Measurements from ENCODE around the gene SPART. TPM values are rescaled to one million over a fixed set of nuclear protein-coding genes. Genes with fewer than 3 reads are reported as not detected.

SPART gene
- total RNA-seq, 4 donors from 2014 or later = 95.1 to 157 (median 122) TPM

DNA sequence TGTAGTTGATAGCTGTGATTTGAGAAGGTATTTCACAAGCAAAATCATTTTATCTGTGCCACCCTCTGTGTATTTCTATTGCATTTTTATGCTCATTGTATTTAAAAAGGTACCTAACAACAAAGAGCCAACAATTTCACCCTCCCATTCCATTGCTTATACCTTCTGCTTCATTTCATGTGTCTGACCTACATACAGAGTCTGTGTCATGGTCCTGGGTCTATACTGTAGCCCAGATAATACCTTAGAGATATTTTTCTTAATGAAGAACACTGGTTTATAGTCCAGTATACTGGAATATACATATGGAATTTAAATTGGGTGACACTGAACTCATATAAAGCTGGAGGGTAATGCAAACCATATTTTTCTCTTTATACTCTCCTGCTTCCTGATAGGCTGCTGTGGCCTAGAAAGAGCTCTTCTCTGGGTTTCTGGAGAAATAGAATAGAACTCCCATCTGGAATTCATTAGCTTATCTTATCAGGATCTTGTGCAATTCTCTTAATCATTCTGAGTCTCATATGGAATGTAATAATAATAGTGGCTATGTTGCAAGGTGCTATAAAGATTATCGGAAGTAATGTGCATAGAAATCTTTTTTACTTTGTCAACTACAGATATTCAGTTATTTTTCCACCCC, 31.8 kb upstream of the SPART start:
- no peak for DNase-seq (ENCODE audit: extremely low spot score)
- Histone ChIP-seq H3K4me3 (no peak overlapping the region), H3K36me3 (no peaks in the 10 kb centered on the region), H3K4me1 (no peaks in the 10 kb centered on the region), H3K27ac (replicated peaks in 1 of 4) (no peak overlapping the region), H3K9me3 (no peaks in the 10 kb centered on the region), H3K27me3 (peaks cover 0 to under 1% (median 0%) of the 10 kb centered on the region in 4 donors)
- 74% methylated on average over 1 of the region's 1 CpG for WGBS
- intact Hi-C loops (cut with DNase I) = no loop called here
- TF ChIP-seq EP300 (IDR thresholded peaks at IDR 0.05) (no peak), POLR2A (IDR thresholded peaks at IDR 0.05; ENCODE audit: low read depth) (no peak), POLR2AphosphoS5 (IDR thresholded peaks at IDR 0.05) (no peak)

DNA sequence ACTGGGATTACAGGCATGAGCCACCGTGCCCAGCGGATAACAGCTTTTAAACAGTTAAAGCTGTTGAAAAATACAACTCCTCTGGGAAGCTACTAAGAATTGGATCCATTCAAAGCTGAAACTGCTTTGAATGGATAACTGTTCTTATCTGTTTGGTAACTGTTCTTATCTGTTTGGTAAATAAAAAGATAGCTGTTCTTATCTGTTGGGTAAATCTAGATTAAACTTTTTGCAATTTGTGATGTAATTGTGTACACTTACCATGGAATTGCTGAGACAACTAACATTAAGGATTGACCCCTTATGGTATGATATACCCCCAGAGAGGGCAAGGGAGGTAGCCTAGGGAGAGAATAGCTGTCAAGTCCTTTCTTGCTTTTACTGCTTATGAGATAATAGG, 27.9 kb upstream of the SPART start:
- DNase-seq (ENCODE audit: extremely low spot score) = no peak
- H3K27me3 ChIP-seq = no peaks in the 10 kb centered on the region
- TF ChIP-seq POLR2AphosphoS5 (IDR thresholded peaks at IDR 0.05) = no peak
- no peak for TF ChIP-seq POLR2A (IDR thresholded peaks at IDR 0.05; ENCODE audit: low read depth)
- TF ChIP-seq EP300 (IDR thresholded peaks at IDR 0.05) = no peak
- TF ChIP-seq, protein P1, sequence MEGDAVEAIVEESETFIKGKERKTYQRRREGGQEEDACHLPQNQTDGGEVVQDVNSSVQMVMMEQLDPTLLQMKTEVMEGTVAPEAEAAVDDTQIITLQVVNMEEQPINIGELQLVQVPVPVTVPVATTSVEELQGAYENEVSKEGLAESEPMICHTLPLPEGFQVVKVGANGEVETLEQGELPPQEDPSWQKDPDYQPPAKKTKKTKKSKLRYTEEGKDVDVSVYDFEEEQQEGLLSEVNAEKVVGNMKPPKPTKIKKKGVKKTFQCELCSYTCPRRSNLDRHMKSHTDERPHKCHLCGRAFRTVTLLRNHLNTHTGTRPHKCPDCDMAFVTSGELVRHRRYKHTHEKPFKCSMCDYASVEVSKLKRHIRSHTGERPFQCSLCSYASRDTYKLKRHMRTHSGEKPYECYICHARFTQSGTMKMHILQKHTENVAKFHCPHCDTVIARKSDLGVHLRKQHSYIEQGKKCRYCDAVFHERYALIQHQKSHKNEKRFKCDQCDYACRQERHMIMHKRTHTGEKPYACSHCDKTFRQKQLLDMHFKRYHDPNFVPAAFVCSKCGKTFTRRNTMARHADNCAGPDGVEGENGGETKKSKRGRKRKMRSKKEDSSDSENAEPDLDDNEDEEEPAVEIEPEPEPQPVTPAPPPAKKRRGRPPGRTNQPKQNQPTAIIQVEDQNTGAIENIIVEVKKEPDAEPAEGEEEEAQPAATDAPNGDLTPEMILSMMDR (IDR thresholded peaks at IDR 0.05) = no peak
- peaks cover 0 to 11% (median 9%) of the 10 kb centered on the region in 4 donors for H3K4me1 ChIP-seq
- no peaks in the 10 kb centered on the region for H3K9me3 ChIP-seq
- intact Hi-C loops (cut with DNase I) = no loop called here
- H3K36me3 ChIP-seq = no peaks in the 10 kb centered on the region
- WGBS = 100% methylated on average over 2 of the region's 2 CpGs
- H3K27ac ChIP-seq (replicated peaks in 1 of 4) = no peak overlapping the region
- H3K4me3 ChIP-seq = no peak overlapping the region

DNA sequence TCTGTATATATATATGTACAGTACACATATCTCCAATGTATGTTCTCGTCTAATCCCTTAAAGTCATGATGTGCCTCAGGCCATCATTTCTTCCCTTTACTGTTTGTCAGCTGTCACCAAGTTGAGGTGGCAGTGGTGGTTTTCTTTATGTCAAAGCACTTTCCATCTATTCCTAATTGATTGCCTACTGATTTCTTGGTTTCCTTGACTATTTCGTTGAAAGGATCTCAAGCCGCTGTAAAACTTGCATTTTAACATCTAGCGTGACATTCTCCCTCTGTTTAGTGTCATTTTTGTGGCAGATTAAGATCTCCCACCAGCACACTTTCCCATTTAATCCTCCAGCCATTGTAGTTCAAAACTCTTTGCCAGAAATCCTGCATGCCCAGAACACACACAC, 25.0 kb upstream of the SPART start:
- intact Hi-C loops (cut with DNase I) = no loop called here
- Histone ChIP-seq H3K27ac (replicated peaks in 1 of 4) (no peak overlapping the region), H3K4me1 (peaks cover 0 to 11% (median 10%) of the 10 kb centered on the region in 4 donors), H3K9me3 (no peaks in the 10 kb centered on the region), H3K4me3 (no peak overlapping the region), H3K36me3 (no peaks in the 10 kb centered on the region), H3K27me3 (no peaks in the 10 kb centered on the region)
- no peak for DNase-seq (ENCODE audit: extremely low spot score)
- 91% methylated on average over 4 of the region's 4 CpGs for WGBS
- TF ChIP-seq POLR2AphosphoS5 (IDR thresholded peaks at IDR 0.05) (no peak), EP300 (IDR thresholded peaks at IDR 0.05) (no peak), POLR2A (IDR thresholded peaks at IDR 0.05; ENCODE audit: low read depth) (no peak)
- TF ChIP-seq, protein P1 (IDR thresholded peaks at IDR 0.05) = no peak

DNA sequence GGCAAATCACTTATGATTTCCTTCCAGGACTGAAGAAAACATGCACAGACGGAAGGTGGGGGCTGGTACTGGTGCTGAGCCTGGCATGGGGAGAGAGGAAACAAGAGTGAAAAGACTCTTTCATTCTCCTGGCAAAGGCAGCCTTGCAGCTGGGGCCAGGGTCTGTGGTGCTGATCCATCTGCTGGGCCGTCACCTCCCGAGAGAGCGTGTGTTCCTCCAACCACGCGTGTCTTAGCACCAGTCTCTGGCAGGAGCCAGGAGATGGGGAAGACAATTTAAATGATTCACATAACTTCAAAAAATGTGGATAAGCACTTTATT, 23.9 kb upstream of the SPART start:
- TF ChIP-seq POLR2A (IDR thresholded peaks at IDR 0.05; ENCODE audit: low read depth) (no peak), POLR2AphosphoS5 (IDR thresholded peaks at IDR 0.05) (no peak), EP300 (IDR thresholded peaks at IDR 0.05) (no peak)
- TF ChIP-seq, protein P1 (IDR thresholded peaks at IDR 0.05) = no peak
- H3K4me3 ChIP-seq = no peak overlapping the region
- intact Hi-C loops (cut with DNase I) = no loop called here
- WGBS = 75% methylated on average over 6 of the region's 6 CpGs
- H3K27ac ChIP-seq (replicated peaks in 1 of 4) = no peak overlapping the region
- peaks cover 0 to 11% (median 10%) of the 10 kb centered on the region in 4 donors for H3K4me1 ChIP-seq
- no peak for DNase-seq (ENCODE audit: extremely low spot score)
- H3K9me3 ChIP-seq = no peaks in the 10 kb centered on the region
- H3K27me3 ChIP-seq = no peaks in the 10 kb centered on the region
- no peaks in the 10 kb centered on the region for H3K36me3 ChIP-seq

DNA sequence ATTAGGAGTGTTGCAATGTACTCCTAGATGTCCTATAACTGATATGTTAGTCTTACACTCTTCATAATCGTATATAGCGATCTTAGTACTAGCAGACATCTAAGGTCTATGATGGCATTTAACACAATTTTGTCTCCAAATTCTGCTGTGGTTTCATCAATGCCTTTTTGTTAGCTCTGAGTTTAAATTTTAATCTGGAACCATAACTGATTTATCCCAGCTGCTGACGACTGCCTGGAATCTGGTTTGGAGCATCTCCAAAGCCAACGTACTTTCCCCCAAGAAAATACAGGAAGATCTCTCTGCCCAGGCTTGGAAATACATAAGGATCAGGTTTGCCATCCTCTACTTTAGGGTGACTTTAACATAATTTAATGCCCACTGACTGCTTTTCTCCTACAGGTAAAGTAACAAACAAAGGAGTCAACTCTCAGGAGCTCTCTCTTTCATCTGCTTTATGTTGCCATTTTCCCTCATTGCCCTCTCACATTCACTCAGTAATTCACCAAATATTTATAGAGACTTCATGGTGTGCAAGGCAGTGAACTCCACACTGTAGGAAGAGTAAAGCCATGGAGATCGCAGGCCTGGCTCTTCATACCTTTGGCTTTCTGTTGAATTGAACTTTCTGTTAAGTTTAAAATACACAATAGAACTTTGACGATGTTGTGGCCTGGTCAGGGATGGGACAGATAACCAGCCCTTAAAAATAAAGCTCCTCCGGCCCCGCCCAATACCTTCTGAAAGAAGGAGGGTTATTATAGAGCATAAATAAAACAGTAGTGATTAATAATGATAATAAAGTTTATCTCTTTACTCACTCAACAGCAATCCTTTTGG, 23.3 kb upstream of the SPART start:
- WGBS = 68% methylated on average over 8 of the region's 8 CpGs
- H3K27ac ChIP-seq (replicated peaks in 1 of 4) = peak overlapping the region in 2 of 4 donors; percentile 8 to 35
- no peak overlapping the region for H3K4me3 ChIP-seq
- H3K9me3 ChIP-seq = no peaks in the 10 kb centered on the region
- H3K27me3 ChIP-seq = no peaks in the 10 kb centered on the region
- TF ChIP-seq POLR2A (IDR thresholded peaks at IDR 0.05; ENCODE audit: low read depth) (no peak), EP300 (IDR thresholded peaks at IDR 0.05) (no peak), POLR2AphosphoS5 (IDR thresholded peaks at IDR 0.05) (no peak)
- TF ChIP-seq, protein P1 (IDR thresholded peaks at IDR 0.05) = no peak
- peaks cover 0 to 11% (median 10%) of the 10 kb centered on the region in 4 donors for H3K4me1 ChIP-seq
- no peaks in the 10 kb centered on the region for H3K36me3 ChIP-seq
- no peak for DNase-seq (ENCODE audit: extremely low spot score)
- intact Hi-C loops (cut with DNase I) = no loop called here
